HCT116 (cell line): Measurements from ENCODE around the gene AIF1. TPM values are rescaled to one million over a fixed set of nuclear protein-coding genes. Genes with fewer than 3 reads are reported as not detected.

Experiments used
- ATAC-seq: fragments of 200-7000 bp; cut with Tn5 transposase; 2 replicates; pipeline ENCODE4 v1.9.1; 2020; ENCODE audit warnings: mild to moderate bottlenecking, moderate library complexity
- BruUV-seq: library from RNA; stranded (reverse); fragments of 400-500 nt; replicated peaks from 2 replicates; lab custom pipeline; 2021; lab: Mats Ljungman, UMichigan
- CTCF ChIA-PET: fragments of 300-600 bp; sonication (Branson Sonifier 250); formaldehyde crosslinking; loops from one replicate; lab custom pipeline; 2021; ENCODE audit warnings: antibody characterized with exemption; lab: Charles Lee
- POLR2A ChIA-PET: fragments of 300-600, 350-600 bp; sonication (Branson Sonifier 250); formaldehyde crosslinking; loops from one replicate; lab custom pipeline; 2021; ENCODE audit warnings: antibody characterized with exemption; lab: Charles Lee
- RAD21 ChIA-PET, 2 experiments: fragments of 300-600 bp; sonication (Branson Sonifier 250); formaldehyde crosslinking; loops; one replicate each; lab custom pipeline; 2023; ENCODE audit warnings: low total read pairs in 2 of 2; ENCODE audit not compliant: uncharacterized antibody in 2 of 2, unreplicated experiment in 2 of 2, low non-redundant PET in 1 of 2; lab: Charles Lee
- DNase-seq: peaks from one replicate; pipeline ENCODE4 v3.0.0-alpha.2; 2010; ENCODE audit warnings: low read depth, low spot score
- H2AFZ ChIP-seq: fragments of 200-600 bp; shearing (Covaris generic), sonication (generic); 2 replicates; pipeline ENCODE4 v1.6.1; 2017; ENCODE audit warnings: low read depth, mixed run types, mixed read lengths, antibody characterized with exemption, low read length; ENCODE audit not compliant: poor library complexity, severe bottlenecking
- H3K27ac ChIP-seq: 2 replicates; pipeline ENCODE4 v1.5.1; 2012; ENCODE audit warnings: low read depth, low read length
- H3K27me3 ChIP-seq: fragments of 200-600 bp; sonication (generic); 2 replicates; pipeline ENCODE4 v1.6.1; 2016; ENCODE audit warnings: mixed run types, low read length, mixed read lengths; ENCODE audit not compliant: insufficient read depth
- H3K36me3 ChIP-seq, 2 experiments: fragments of 200-500 bp in 1 of 2; fragments of 200-600 bp in 1 of 2; sonication (Bioruptor generic) in 1 of 2; sonication (generic) in 1 of 2; 2 replicates each; pipeline versions ENCODE4 v1.5.1 to v1.6.1; 2014 to 2016; ENCODE audit warnings: low read length in 2 of 2, inconsistent platforms in 1 of 2, mixed read lengths in 1 of 2, mixed run types in 1 of 2; ENCODE audit not compliant: insufficient read depth in 2 of 2, control insufficient read depth in 1 of 2
- H3K4me1 ChIP-seq, 2 experiments: fragments of 200-600 bp in 1 of 2; sonication (generic) in 1 of 2; 2 replicates each; pipeline versions ENCODE4 v1.5.1 to v1.6.1; 2012 to 2017; ENCODE audit warnings: low read length in 2 of 2, inconsistent platforms in 1 of 2, mild to moderate bottlenecking in 1 of 2, mixed read lengths in 1 of 2, mixed run types in 1 of 2, moderate library complexity in 1 of 2; ENCODE audit not compliant: insufficient read depth in 2 of 2, control insufficient read depth in 1 of 2
- H3K4me2 ChIP-seq: fragments of 200-600 bp; sonication (generic); 2 replicates; pipeline ENCODE4 v1.6.1; 2017; ENCODE audit warnings: mixed run types, low read length, mixed read lengths
- H3K4me3 ChIP-seq, 2 experiments: fragments of 200-600 bp in 1 of 2; sonication (generic) in 1 of 2; replicated peaks in 1 of 2; 2 replicates each; pipeline ENCODE4 v1.5.1; 2011 to 2016; ENCODE audit warnings: low read length in 2 of 2, control low read depth in 1 of 2, low read depth in 1 of 2, mild to moderate bottlenecking in 1 of 2, mixed read lengths in 1 of 2, mixed run types in 1 of 2
- H3K79me2 ChIP-seq: fragments of 200-600 bp; sonication (generic); 2 replicates; pipeline ENCODE4 v1.6.1; 2017; ENCODE audit warnings: mild to moderate bottlenecking, mixed run types, low read length, moderate library complexity, mixed read lengths; ENCODE audit not compliant: insufficient read depth
- H3K9ac ChIP-seq: fragments of 200-600 bp; sonication (generic); 2 replicates; pipeline ENCODE4 v1.6.1; 2016; ENCODE audit warnings: low read length, mixed read lengths
- H3K9me2 ChIP-seq: fragments of 200-600 bp; sonication (generic), shearing (Covaris generic); 2 replicates; pipeline ENCODE4 v1.6.1; 2017; ENCODE audit warnings: mixed run types, mild to moderate bottlenecking, moderate library complexity; ENCODE audit not compliant: insufficient read depth
- H3K9me3 ChIP-seq, 2 experiments: fragments of 200-500 bp in 1 of 2; fragments of 200-600 bp in 1 of 2; sonication (Bioruptor generic) in 1 of 2; sonication (generic) in 1 of 2; 2 replicates each; pipeline ENCODE4 v1.6.1; 2014 to 2017; ENCODE audit warnings: low read length in 2 of 2, mixed read lengths in 2 of 2, inconsistent platforms in 1 of 2, low read depth in 1 of 2, mild to moderate bottlenecking in 1 of 2, mixed run types in 1 of 2, moderate library complexity in 1 of 2; ENCODE audit not compliant: control insufficient read depth in 1 of 2, insufficient read depth in 1 of 2
- H4K20me1 ChIP-seq: fragments of 200-600 bp; sonication (generic), shearing (Covaris generic); 2 replicates; pipeline ENCODE4 v1.6.1; 2017; ENCODE audit warnings: mixed run types, mild to moderate bottlenecking, moderate library complexity; ENCODE audit not compliant: insufficient read depth
- EGR1 ChIP-seq: IDR thresholded peaks from 2 replicates; pipeline ENCODE4 v1.6.1; 2012; ENCODE audit warnings: low read depth
- ELF1 ChIP-seq: IDR thresholded peaks from 2 replicates; pipeline ENCODE4 v1.6.1; 2012; ENCODE audit warnings: low read depth, borderline replicate concordance
- EZH2 ChIP-seq: fragments of 200-600 bp; sonication (generic); IDR thresholded peaks from 2 replicates; pipeline ENCODE4 v1.6.1; 2017; ENCODE audit warnings: antibody characterized with exemption, mixed run types
- EZH2phosphoT487 ChIP-seq: fragments of 200-600 bp; IDR thresholded peaks from 2 replicates; pipeline ENCODE4 v1.6.1; 2018; ENCODE audit warnings: antibody characterized with exemption, borderline replicate concordance
- FOSL1 ChIP-seq: IDR thresholded peaks from 2 replicates; pipeline ENCODE4 v1.6.1; 2012; ENCODE audit warnings: low read depth
- MAX ChIP-seq: IDR thresholded peaks from 2 replicates; pipeline ENCODE4 v1.6.1; 2012
- POLR2AphosphoS5 ChIP-seq: IDR thresholded peaks from 2 replicates; pipeline ENCODE4 v1.6.1; 2011; ENCODE audit warnings: mild to moderate bottlenecking, low read depth, low read length, moderate library complexity
- SIN3A ChIP-seq: IDR thresholded peaks from 2 replicates; pipeline ENCODE4 v1.6.1; 2012; ENCODE audit warnings: low read depth
- SRF ChIP-seq: IDR thresholded peaks from 2 replicates; pipeline ENCODE4 v1.6.1; 2012; ENCODE audit warnings: low read depth
- TCF7L2 ChIP-seq: IDR thresholded peaks from 2 replicates; pipeline ENCODE4 v1.7.0; 2011; ENCODE audit warnings: borderline replicate concordance, inconsistent platforms; ENCODE audit not compliant: insufficient read depth, insufficient read length; ENCODE audit errors: extremely low read depth
- intact Hi-C: fragments of 100-400 bp; cut with micrococcal nuclease; formaldehyde crosslinking; loops from 2 replicates; pipeline ENCODE4 v1.10.0; 2022
- total RNA-seq: library from RNA; stranded (reverse); gene quantifications from one replicate; pipeline ENCODE4 v1.2.1, GENCODE V29; 2021; ENCODE audit not compliant: unreplicated experiment
- TF ChIP-seq, protein P1 (sequence below): IDR thresholded peaks from 2 replicates; pipeline ENCODE4 v1.6.1; 2011; ENCODE audit warnings: mild to moderate bottlenecking, low read length, moderate library complexity; ENCODE audit not compliant: insufficient replicate concordance; ENCODE audit errors: extremely low read depth

Gene AIF1
- total RNA-seq, 1 experiment from 2014 or later, result not detected

DNA sequence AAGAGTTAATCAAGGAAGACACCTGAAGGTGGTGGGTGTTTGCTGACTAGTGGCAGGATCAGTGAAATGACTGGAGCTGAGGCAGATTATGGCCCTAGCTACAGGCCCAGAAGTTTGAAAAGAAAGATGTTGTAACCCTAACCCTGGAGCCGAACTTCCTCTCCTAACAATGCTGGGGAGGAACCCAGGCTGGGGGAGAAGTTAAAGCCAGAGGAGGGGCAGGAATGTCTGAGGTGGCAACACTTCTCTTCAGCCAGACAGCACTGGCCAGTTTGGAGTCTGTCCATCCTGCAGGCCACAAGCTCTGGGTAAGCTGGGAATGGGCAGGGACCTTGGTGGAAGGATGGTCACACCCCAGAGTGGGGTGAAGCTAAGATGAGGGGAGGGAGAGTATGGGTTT is 29.0 kb upstream of the AIF1 start, which contains the start of gene LST1:
TSS of gene LST1 (plus strand) at position 270 of the 400 bp plus-strand sequence. CDS start 1,023 bp downstream, outside the sequence.
- ATAC-seq, result no peak
- POLR2A ChIA-PET, result no interaction called here
- no peak within 1 kb of the TSS for H3K9ac ChIP-seq
- TF ChIP-seq EZH2phosphoT487 (no peak), MAX (no peak), EGR1 (no peak), POLR2AphosphoS5 (no peak), TCF7L2 (no peak), EZH2 (no peak), FOSL1 (no peak), SIN3A (no peak), SRF (no peak), ELF1 (no peak)
- TF ChIP-seq, protein P1, sequence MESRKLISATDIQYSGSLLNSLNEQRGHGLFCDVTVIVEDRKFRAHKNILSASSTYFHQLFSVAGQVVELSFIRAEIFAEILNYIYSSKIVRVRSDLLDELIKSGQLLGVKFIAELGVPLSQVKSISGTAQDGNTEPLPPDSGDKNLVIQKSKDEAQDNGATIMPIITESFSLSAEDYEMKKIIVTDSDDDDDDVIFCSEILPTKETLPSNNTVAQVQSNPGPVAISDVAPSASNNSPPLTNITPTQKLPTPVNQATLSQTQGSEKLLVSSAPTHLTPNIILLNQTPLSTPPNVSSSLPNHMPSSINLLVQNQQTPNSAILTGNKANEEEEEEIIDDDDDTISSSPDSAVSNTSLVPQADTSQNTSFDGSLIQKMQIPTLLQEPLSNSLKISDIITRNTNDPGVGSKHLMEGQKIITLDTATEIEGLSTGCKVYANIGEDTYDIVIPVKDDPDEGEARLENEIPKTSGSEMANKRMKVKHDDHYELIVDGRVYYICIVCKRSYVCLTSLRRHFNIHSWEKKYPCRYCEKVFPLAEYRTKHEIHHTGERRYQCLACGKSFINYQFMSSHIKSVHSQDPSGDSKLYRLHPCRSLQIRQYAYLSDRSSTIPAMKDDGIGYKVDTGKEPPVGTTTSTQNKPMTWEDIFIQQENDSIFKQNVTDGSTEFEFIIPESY, result no peak
- TF ChIP-seq, all 23 proteins: peak for 0
- no peaks in the 10 kb centered on the region for H4K20me1 ChIP-seq
- no peak within 1 kb of the TSS for H3K4me2 ChIP-seq
- ChIA-PET RAD21 (no interaction called here), CTCF (interaction anchor here (0.6 to 7.8 kb wide), 3 partner anchors 8 to 35 kb away, joined by 3 to 70 read pairs (median 4); no protein-coding TSS in a partner anchor)
- no peak within 1 kb of the TSS for H3K4me3 ChIP-seq
- intact Hi-C loops, result no loop called here
- H3K27me3 ChIP-seq, result no peaks in the 10 kb centered on the region
- BruUV-seq, result no TSS peak
- DNase-seq, result no peak
- no peaks in the 10 kb centered on the region for H3K36me3 ChIP-seq
- no peaks in the 10 kb centered on the region for H3K9me2 ChIP-seq
- H3K9me3 ChIP-seq, result no peaks in the 10 kb centered on the region
- no peak within 1 kb of the TSS for H3K27ac ChIP-seq
- peaks cover 4 to 10% of the 10 kb centered on the region in 2 experiments; a peak in 2 of 4 replicates for H3K4me1 ChIP-seq
- H3K79me2 ChIP-seq, result no peaks in the 10 kb centered on the region
- H2AFZ ChIP-seq, result no peak within 1 kb of the TSS
